ENCODE results near the gene USF3. TPM values are rescaled to one million over a fixed set of nuclear protein-coding genes. Genes with fewer than 3 reads are reported as not detected.

USF3 gene
- total and polyA plus RNA-seq, 2 of the 8 experiments (the other 6 are each of a cell fraction or from before 2014, with no cell fraction given): 9.6 to 18.5 TPM

- TF ChIP-seq CHD7 (IDR thresholded peaks at IDR 0.05; ENCODE audit: insufficient replicate concordance, low read length) (no peak), CBX8 (IDR thresholded peaks at IDR 0.05; ENCODE audit: borderline replicate concordance, low read depth, low read length) (no peak), ASH2L (IDR thresholded peaks at IDR 0.05; ENCODE audit: low read length) (no peak), ZNF274 (IDR thresholded peaks at IDR 0.05; ENCODE audit: borderline replicate concordance, extremely low read depth, low read length) (no peak), FOSL1 (IDR thresholded peaks at IDR 0.05; ENCODE audit: insufficient read depth, low read depth, low read length) (no peak), USF2 (IDR thresholded peaks at IDR 0.05; ENCODE audit: low read length) (no peak), SP1 (IDR thresholded peaks at IDR 0.05; ENCODE audit: low read depth, low read length) (no peak), KDM4A (IDR thresholded peaks at IDR 0.05; ENCODE audit: low read depth, low read length, severe bottlenecking) (no peak)
- TF ChIP-seq, protein P1, sequence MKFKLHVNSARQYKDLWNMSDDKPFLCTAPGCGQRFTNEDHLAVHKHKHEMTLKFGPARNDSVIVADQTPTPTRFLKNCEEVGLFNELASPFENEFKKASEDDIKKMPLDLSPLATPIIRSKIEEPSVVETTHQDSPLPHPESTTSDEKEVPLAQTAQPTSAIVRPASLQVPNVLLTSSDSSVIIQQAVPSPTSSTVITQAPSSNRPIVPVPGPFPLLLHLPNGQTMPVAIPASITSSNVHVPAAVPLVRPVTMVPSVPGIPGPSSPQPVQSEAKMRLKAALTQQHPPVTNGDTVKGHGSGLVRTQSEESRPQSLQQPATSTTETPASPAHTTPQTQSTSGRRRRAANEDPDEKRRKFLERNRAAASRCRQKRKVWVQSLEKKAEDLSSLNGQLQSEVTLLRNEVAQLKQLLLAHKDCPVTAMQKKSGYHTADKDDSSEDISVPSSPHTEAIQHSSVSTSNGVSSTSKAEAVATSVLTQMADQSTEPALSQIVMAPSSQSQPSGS (IDR thresholded peaks at IDR 0.05; ENCODE audit: low read length): no peak
These were observed 89.2 kb downstream of the USF3 start (continued) for GRCh38 chr3:113607219-113607596.

Data from H1 (cell line).